Psoas muscle (tissue), 8 donors: Measurements from ENCODE around the gene MBLAC1. TPM values are rescaled to one million over a fixed set of nuclear protein-coding genes. Genes with fewer than 3 reads are reported as not detected.

Experiments
- ATAC-seq, 4 donors: fragments of 200-7000 bp; cut with Tn5 transposase; one replicate each; pipeline ENCODE4 v1.9.1; 2020; ENCODE audit warnings: moderate library complexity in 3 of 4, mild to moderate bottlenecking in 2 of 4
- DNase-seq, 2 donors: peaks; one replicate each; pipeline ENCODE4 v3.0.0-alpha.2; 2020
- H3K27ac ChIP-seq: fragments of 200-600 bp; one replicate; pipeline ENCODE4 v1.8.0; 2022
- H3K27me3 ChIP-seq, 3 donors: fragments of 200-600 bp in 1 of 3; one replicate each; pipeline versions ENCODE4 v1.6.1 to v1.8.0; 2013 to 2022; ENCODE audit warnings: low read length in 2 of 3, mild to moderate bottlenecking in 2 of 3, moderate library complexity in 1 of 3; ENCODE audit not compliant: insufficient read depth in 3 of 3
- H3K36me3 ChIP-seq, 2 donors: fragments of 200-600 bp in 1 of 2; one replicate each; pipeline versions ENCODE4 v1.6.1 to v1.8.0; 2013 to 2022; ENCODE audit warnings: low read depth in 1 of 2, mild to moderate bottlenecking in 1 of 2, moderate library complexity in 1 of 2; ENCODE audit not compliant: insufficient read depth in 1 of 2
- H3K4me1 ChIP-seq: fragments of 200-600 bp; one replicate; pipeline ENCODE4 v1.8.0; 2022
- H3K4me3 ChIP-seq: fragments of 200-600 bp; one replicate; pipeline ENCODE4 v1.8.0; 2022; ENCODE audit warnings: mild to moderate bottlenecking
- H3K9me3 ChIP-seq: fragments of 200-600 bp; one replicate; pipeline ENCODE4 v1.8.0; 2022
- WGBS, 3 donors: extraction: QIAGEN DNeasy Blood & Tissue Kit; methylation state at CpG; one replicate each; pipeline versions ENCODE4 v1.1.6 to v1.1.7; 2013; 5-methylcytosine and 5-hydroxymethylcytosine counted together
- intact Hi-C, 2 donors: fragments of 100-400 bp; cut with DNase I; formaldehyde crosslinking; loops; one replicate each; pipeline versions ENCODE4 v1.11.0 to v1.14.2; 2022
- polyA plus RNA-seq, 3 donors: library from polyadenylated mRNA; stranded (reverse); fragments of 200-250 nt; gene quantifications; one replicate each; pipeline ENCODE4 v1.2.3, GENCODE V29; 2013
- total RNA-seq, 4 donors: library from RNA; stranded (reverse); fragmentation: NEBNext Ultra II Directional in 2 of 4; extraction: Animal tissue kit (Norgen Biotek cat#: 25700) in 2 of 4; gene quantifications; one replicate each; pipeline versions ENCODE4 v1.2.1 to v1.2.4, GENCODE V29; 2021 to 2023
- TF ChIP-seq, protein P1 (sequence below): fragments of 200-600 bp; IDR thresholded peaks from one replicate; pipeline ENCODE4 v1.8.0; 2022; ENCODE audit warnings: antibody characterized with exemption
- donor health status: healthy with polysubstance abuse.
- donor health status: DM: no; HTN: no; CAD: no; lungs with moderate emphysema.
- donor health status: Bipolar disorder and iron deficiency.
- donor health status: healthy.
- donor health status: DM: yes; HTN: yes; CAD: no.
- donor health status: DM: no; HTN: no; CAD: no.
- donor health status: DM: no; HTN: no; CAD: no.
- donor health status: DM: yes; HTN: yes; CAD: no.

Gene MBLAC1
- total and polyA plus RNA-seq, 7 donors: 0.91 to 3.8 (median 2.0) TPM

GRCh38 chr7:100167912-100168323 lies 41.2 kb downstream of the MBLAC1 start:
- WGBS, 3 donors: 1 to 7% (median 2%) methylated on average over 11 of the region's 11 CpGs

GRCh38 chr7:100169147-100169850 lies 42.5 kb downstream of the MBLAC1 start:
- Histone ChIP-seq H3K4me3 (no peak overlapping the region), H3K4me1 (peaks cover 8% of the 10 kb centered on the region), H3K9me3 (no peaks in the 10 kb centered on the region), H3K36me3 (no peaks in the 10 kb centered on the region), H3K27me3 (peaks cover 0 to 58% (median 16%) of the 10 kb centered on the region in 3 donors), H3K27ac (no peak overlapping the region)
- 80 to 88% (median 86%) methylated on average over 10 to 11 of the region's 11 CpGs for WGBS, 3 donors
- ATAC-seq: no peak
- DNase-seq: peak in 1 of 2 donors; percentile 30
- intact Hi-C loops: no loop called here
- TF ChIP-seq, protein P1, sequence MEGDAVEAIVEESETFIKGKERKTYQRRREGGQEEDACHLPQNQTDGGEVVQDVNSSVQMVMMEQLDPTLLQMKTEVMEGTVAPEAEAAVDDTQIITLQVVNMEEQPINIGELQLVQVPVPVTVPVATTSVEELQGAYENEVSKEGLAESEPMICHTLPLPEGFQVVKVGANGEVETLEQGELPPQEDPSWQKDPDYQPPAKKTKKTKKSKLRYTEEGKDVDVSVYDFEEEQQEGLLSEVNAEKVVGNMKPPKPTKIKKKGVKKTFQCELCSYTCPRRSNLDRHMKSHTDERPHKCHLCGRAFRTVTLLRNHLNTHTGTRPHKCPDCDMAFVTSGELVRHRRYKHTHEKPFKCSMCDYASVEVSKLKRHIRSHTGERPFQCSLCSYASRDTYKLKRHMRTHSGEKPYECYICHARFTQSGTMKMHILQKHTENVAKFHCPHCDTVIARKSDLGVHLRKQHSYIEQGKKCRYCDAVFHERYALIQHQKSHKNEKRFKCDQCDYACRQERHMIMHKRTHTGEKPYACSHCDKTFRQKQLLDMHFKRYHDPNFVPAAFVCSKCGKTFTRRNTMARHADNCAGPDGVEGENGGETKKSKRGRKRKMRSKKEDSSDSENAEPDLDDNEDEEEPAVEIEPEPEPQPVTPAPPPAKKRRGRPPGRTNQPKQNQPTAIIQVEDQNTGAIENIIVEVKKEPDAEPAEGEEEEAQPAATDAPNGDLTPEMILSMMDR: no peak

More at GRCh38 chr7:100167912-100168323, 41.2 kb downstream of the MBLAC1 start:
- Histone ChIP-seq H3K27ac (peak overlapping the region; percentile 16), H3K4me3 (peak overlapping the region; percentile 58), H3K9me3 (no peaks in the 10 kb centered on the region), H3K27me3 (peaks cover 0 to 44% (median 16%) of the 10 kb centered on the region in 3 donors), H3K36me3 (no peaks in the 10 kb centered on the region), H3K4me1 (peaks cover 8% of the 10 kb centered on the region)
- DNase-seq (peak in 1 of 2 donors; percentile 28), ATAC-seq (peak; percentile 12 to 47 (median 20))
- TF ChIP-seq, protein P1: no peak
- intact Hi-C loops: no loop called here

DNA sequence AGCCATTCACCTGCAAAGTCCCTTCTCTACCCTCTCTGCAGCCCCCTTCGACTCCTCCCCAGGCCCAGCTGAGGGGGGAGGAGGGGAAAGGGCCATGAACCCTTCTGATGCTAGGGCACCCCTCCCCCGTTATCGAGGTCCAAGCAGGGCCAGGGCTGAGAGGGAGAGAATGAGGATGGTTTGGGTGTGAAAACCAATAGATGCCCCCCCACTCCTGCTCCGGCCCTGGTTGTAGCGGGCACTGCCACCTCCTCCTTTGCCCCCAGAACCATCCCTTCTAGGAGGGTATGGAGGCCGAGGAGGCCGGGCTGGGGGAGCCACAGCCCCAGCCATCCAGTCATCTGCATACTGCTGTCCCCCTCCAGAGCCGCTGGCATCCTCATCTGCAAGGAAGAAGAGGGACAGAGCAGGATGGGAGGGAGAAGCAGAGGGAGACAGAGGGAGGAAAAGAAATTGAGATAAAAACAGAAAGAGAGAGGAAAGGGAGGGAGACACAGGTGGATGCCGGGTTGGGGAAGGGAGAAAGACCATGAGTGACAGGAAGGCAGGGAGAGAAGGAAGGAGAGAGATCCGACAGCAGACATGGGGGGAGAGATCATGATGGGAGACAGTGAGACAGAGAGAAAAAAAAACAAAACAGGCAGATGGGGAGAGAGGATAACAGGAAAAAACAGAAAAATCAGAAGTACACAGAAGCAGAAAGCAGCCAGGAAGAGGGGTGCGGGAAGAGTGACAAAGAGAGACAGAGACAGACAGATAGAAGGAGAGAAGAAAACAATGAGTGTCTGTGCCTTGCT lies 43.5 kb downstream of the MBLAC1 start:
- DNase-seq: peak in 1 of 2 donors; percentile 26
- Histone ChIP-seq H3K27ac (no peak overlapping the region), H3K27me3 (peaks cover 0 to 58% (median 16%) of the 10 kb centered on the region in 3 donors), H3K4me1 (peaks cover 8% of the 10 kb centered on the region), H3K4me3 (no peak overlapping the region), H3K36me3 (no peaks in the 10 kb centered on the region), H3K9me3 (no peaks in the 10 kb centered on the region)
- no peak for ATAC-seq
- TF ChIP-seq, protein P1: no peak
- WGBS, 3 donors: 88 to 92% (median 91%) methylated on average over 11 of the region's 11 CpGs
- intact Hi-C loops: no loop called here

DNA sequence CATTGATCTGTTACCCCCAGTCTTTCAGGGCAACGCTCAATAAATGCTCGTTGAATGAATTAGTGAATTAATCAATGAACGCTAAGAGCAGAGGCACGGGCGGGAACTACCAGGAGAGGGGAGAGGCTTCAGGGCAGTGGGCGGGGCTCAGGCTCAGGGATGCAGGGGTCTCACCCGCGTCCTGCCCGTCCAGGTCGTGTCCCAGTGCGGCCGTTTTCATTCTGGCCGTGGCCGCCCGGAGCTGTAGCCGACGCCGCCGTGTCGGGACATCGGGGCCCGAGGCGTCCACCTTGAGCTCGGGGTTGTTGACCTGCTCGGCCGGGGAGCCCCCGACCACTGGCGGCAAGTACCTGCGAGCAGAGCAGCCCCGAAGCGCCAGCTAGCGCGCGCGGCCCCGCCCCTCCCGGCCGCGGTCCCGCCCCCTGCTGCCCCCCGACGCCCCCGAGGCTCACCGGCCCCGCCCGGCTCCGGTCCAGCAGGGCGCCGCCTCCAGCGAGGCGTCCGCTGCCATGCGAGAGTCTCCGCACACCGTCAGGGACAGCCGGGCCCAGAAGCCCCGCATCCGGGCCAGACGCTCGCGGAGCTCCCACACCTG lies 44.4 kb downstream of the MBLAC1 start:
- no peak for ATAC-seq
- DNase-seq: peak in 1 of 2 donors; percentile 45
- WGBS, 3 donors: 30 to 46% (median 33%) methylated on average over 35 to 61 of the region's 61 CpGs
- TF ChIP-seq, protein P1: no peak
- Histone ChIP-seq H3K27ac (no peak overlapping the region), H3K4me1 (peaks cover 8% of the 10 kb centered on the region), H3K27me3 (peaks cover 0 to 54% (median 15%) of the 10 kb centered on the region in 3 donors), H3K9me3 (no peaks in the 10 kb centered on the region), H3K36me3 (no peaks in the 10 kb centered on the region), H3K4me3 (peak overlapping the region; percentile 45)
- intact Hi-C loops: no loop called here
